Adrenal gland (tissue), 5 donors: ENCODE results near the gene CD44.

ENCODE experiments used
- CTCF ChIP-seq, 6 experiments: fragments of 450-650 bp in 4 of 6; fragments of 200-600 bp in 2 of 6; sonication (generic) in 1 of 6; IDR thresholded peaks; 1 replicate in 5 of 6; 2 replicates in 1 of 6; pipeline versions ENCODE4 v1.5.1 to v1.8.0; 2016 to 2021; ENCODE audit warnings: antibody characterized with exemption in 6 of 6, mild to moderate bottlenecking in 2 of 6, moderate library complexity in 1 of 6
- POLR2A ChIP-seq, 2 donors: fragments of 450-650 bp; IDR thresholded peaks; one replicate each; pipeline ENCODE4 v1.6.1; 2017; ENCODE audit warnings: antibody characterized with exemption in 2 of 2, mild to moderate bottlenecking in 2 of 2, moderate library complexity in 1 of 2
- donor health status: DM: no; HTN: no; CAD: no.

- TF ChIP-seq CTCF (IDR thresholded peaks at IDR 0.05) (no peak), POLR2A (IDR thresholded peaks at IDR 0.05) (no peak)
Measured at GRCh38 chr11:35247428-35247827, 108.5 kb downstream of the CD44 start.
